HEK293 (cell line): Measurements from ENCODE around the gene S1PR2.

Experiments
- ZFP41 ChIP-seq: fragments of 450-650 bp; formaldehyde crosslinking; IDR thresholded peaks from 2 replicates; pipeline ENCODE4 v1.5.1; 2016; ENCODE audit warnings: missing biosample characterization, missing genetic modification characterization, borderline replicate concordance
- ZNF133 ChIP-seq: fragments of 450-650 bp; formaldehyde crosslinking; IDR thresholded peaks from 2 replicates; pipeline ENCODE4 v1.5.1; 2016; ENCODE audit warnings: missing biosample characterization, missing genetic modification characterization
- ZNF146 ChIP-seq: fragments of 450-650 bp; formaldehyde crosslinking; IDR thresholded peaks from 2 replicates; pipeline ENCODE4 v1.5.1; 2016; ENCODE audit warnings: missing biosample characterization, missing genetic modification characterization
- ZNF416 ChIP-seq: fragments of 450-650 bp; formaldehyde crosslinking; IDR thresholded peaks from 2 replicates; pipeline ENCODE4 v1.5.1; 2016; ENCODE audit warnings: missing biosample characterization, missing genetic modification characterization
- ZNF555 ChIP-seq: fragments of 450-650 bp; formaldehyde crosslinking; conservative IDR thresholded peaks from 2 replicates; pipeline ENCODE4 v1.5.1; 2017; ENCODE audit warnings: missing biosample characterization, mild to moderate bottlenecking, missing genetic modification characterization, inconsistent platforms
- ZXDB ChIP-seq: fragments of 450-650 bp; formaldehyde crosslinking; IDR thresholded peaks from 2 replicates; pipeline ENCODE4 v1.5.1; 2016; ENCODE audit warnings: missing biosample characterization, missing genetic modification characterization
- TF ChIP-seq, protein P1 (sequence below): fragments of 450-650 bp; formaldehyde crosslinking; IDR thresholded peaks from 2 replicates; pipeline ENCODE4 v1.5.1; 2016; ENCODE audit warnings: missing biosample characterization, missing genetic modification characterization
- TF ChIP-seq, protein P2 (sequence below): fragments of 450-650 bp; formaldehyde crosslinking; IDR thresholded peaks from 2 replicates; pipeline ENCODE4 v1.5.1; 2016; ENCODE audit warnings: missing biosample characterization, missing genetic modification characterization, borderline replicate concordance

DNA sequence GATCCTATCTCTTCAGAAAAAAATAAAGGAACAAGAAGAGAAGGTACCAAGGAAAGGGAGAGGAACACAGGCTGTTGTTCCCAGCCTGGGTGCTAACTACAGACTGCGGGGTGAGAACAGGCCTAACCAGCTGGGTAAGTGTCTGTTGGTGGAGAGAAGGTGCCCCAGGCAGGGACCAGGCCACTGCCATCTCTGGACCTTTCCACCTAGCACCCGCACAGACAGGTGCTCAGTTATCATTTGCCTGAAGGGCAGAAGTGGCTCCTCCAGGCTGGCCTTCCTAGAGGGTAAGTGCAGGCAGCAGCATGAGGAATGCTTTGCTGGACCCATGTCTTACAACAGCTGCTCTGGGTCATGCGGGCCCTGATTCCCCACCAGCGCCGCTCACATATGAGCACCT lies 46.5 kb downstream of the S1PR2 start:
- TF ChIP-seq ZNF146 (tag by site-specific recombination) (no peak), ZFP41 (tag by site-specific recombination) (no peak), ZNF133 (tag by site-specific recombination) (no peak), ZXDB (tag by site-specific recombination) (no peak), ZNF555 (tag by site-specific recombination) (no peak), ZNF416 (tag by site-specific recombination) (no peak)
- TF ChIP-seq, protein P1, sequence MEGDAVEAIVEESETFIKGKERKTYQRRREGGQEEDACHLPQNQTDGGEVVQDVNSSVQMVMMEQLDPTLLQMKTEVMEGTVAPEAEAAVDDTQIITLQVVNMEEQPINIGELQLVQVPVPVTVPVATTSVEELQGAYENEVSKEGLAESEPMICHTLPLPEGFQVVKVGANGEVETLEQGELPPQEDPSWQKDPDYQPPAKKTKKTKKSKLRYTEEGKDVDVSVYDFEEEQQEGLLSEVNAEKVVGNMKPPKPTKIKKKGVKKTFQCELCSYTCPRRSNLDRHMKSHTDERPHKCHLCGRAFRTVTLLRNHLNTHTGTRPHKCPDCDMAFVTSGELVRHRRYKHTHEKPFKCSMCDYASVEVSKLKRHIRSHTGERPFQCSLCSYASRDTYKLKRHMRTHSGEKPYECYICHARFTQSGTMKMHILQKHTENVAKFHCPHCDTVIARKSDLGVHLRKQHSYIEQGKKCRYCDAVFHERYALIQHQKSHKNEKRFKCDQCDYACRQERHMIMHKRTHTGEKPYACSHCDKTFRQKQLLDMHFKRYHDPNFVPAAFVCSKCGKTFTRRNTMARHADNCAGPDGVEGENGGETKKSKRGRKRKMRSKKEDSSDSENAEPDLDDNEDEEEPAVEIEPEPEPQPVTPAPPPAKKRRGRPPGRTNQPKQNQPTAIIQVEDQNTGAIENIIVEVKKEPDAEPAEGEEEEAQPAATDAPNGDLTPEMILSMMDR (tag by site-specific recombination): no peak
- TF ChIP-seq, protein P2, sequence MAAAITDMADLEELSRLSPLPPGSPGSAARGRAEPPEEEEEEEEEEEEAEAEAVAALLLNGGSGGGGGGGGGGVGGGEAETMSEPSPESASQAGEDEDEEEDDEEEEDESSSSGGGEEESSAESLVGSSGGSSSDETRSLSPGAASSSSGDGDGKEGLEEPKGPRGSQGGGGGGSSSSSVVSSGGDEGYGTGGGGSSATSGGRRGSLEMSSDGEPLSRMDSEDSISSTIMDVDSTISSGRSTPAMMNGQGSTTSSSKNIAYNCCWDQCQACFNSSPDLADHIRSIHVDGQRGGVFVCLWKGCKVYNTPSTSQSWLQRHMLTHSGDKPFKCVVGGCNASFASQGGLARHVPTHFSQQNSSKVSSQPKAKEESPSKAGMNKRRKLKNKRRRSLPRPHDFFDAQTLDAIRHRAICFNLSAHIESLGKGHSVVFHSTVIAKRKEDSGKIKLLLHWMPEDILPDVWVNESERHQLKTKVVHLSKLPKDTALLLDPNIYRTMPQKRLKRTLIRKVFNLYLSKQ (tag by site-specific recombination): no peak
